Keratinocyte (primary cell): ENCODE results near the gene KRT6C.

Experiments used
- EZH2 ChIP-seq: IDR thresholded peaks from one replicate; pipeline ENCODE4 v1.6.1; 2012; ENCODE audit warnings: inconsistent platforms, mild to moderate bottlenecking, low read length, moderate library complexity
- TF ChIP-seq, protein P1 (sequence below), 3 experiments: IDR thresholded peaks in 1 of 3; conservative IDR thresholded peaks in 1 of 3; optimal IDR thresholded peaks in 1 of 3; 2 replicates in 2 of 3; 3 replicates in 1 of 3; pipeline versions ENCODE3 to v1.5.1; 2011; ENCODE audit warnings: low read length in 3 of 3, mild to moderate bottlenecking in 3 of 3, moderate library complexity in 2 of 3, control low read depth in 1 of 3, inconsistent platforms in 1 of 3; ENCODE audit not compliant: insufficient read depth in 2 of 3; ENCODE audit errors: extremely low read depth in 1 of 3

GRCh38 chr12:52432559-52433207 lies 40.9 kb downstream of the KRT6C start:
- TF ChIP-seq, protein P1, sequence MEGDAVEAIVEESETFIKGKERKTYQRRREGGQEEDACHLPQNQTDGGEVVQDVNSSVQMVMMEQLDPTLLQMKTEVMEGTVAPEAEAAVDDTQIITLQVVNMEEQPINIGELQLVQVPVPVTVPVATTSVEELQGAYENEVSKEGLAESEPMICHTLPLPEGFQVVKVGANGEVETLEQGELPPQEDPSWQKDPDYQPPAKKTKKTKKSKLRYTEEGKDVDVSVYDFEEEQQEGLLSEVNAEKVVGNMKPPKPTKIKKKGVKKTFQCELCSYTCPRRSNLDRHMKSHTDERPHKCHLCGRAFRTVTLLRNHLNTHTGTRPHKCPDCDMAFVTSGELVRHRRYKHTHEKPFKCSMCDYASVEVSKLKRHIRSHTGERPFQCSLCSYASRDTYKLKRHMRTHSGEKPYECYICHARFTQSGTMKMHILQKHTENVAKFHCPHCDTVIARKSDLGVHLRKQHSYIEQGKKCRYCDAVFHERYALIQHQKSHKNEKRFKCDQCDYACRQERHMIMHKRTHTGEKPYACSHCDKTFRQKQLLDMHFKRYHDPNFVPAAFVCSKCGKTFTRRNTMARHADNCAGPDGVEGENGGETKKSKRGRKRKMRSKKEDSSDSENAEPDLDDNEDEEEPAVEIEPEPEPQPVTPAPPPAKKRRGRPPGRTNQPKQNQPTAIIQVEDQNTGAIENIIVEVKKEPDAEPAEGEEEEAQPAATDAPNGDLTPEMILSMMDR (optimal IDR thresholded peaks at IDR 0.05 in 1 of 3, IDR thresholded peaks at IDR 0.05 in 1 of 3, conservative IDR thresholded peaks at IDR 0.05 in 1 of 3; ENCODE audit: extremely low read depth in 1 of 3, insufficient read depth in 2 of 3, low read length in 3 of 3): no peak
- TF ChIP-seq EZH2: no peak
